Liver (tissue), 3 donors: Measurements from ENCODE around the gene TCTN1.

Experiments used
- CTCF ChIP-seq: fragments of 150-350 bp; IDR thresholded peaks from 2 replicates; pipeline ENCODE4 v1.5.1; 2017; ENCODE audit warnings: improper control_type of control experiment, low read depth, low read length; ENCODE audit not compliant: missing input control
- FOXA1 ChIP-seq: IDR thresholded peaks from 2 replicates; pipeline ENCODE4 v1.6.1; 2016; ENCODE audit warnings: antibody characterized with exemption
- GABPA ChIP-seq, 2 donors: IDR thresholded peaks in 1 of 2; conservative IDR thresholded peaks in 1 of 2; 2 replicates each; pipeline ENCODE4 v1.6.1; 2016; ENCODE audit warnings: antibody characterized with exemption in 2 of 2, mild to moderate bottlenecking in 1 of 2, moderate library complexity in 1 of 2
- JUND ChIP-seq, 2 donors: IDR thresholded peaks; 2 replicates each; pipeline ENCODE4 v1.6.1; 2016; ENCODE audit warnings: antibody characterized with exemption in 2 of 2
- RAD21 ChIP-seq, 2 donors: IDR thresholded peaks; 2 replicates each; pipeline ENCODE4 v1.6.1; 2016; ENCODE audit warnings: antibody characterized with exemption in 2 of 2, mild to moderate bottlenecking in 2 of 2
- YY1 ChIP-seq: IDR thresholded peaks from 2 replicates; pipeline ENCODE4 v1.6.1; 2016; ENCODE audit warnings: antibody characterized with exemption, mild to moderate bottlenecking
- TF ChIP-seq, protein P1 (sequence below): IDR thresholded peaks from 2 replicates; pipeline ENCODE4 v1.6.1; 2016; ENCODE audit warnings: antibody characterized with exemption
- TF ChIP-seq, protein P2 (sequence below): IDR thresholded peaks from 2 replicates; pipeline ENCODE4 v1.6.1; 2016; ENCODE audit warnings: antibody characterized with exemption
- donor health status: healthy.
- donor health status: healthy.

DNA sequence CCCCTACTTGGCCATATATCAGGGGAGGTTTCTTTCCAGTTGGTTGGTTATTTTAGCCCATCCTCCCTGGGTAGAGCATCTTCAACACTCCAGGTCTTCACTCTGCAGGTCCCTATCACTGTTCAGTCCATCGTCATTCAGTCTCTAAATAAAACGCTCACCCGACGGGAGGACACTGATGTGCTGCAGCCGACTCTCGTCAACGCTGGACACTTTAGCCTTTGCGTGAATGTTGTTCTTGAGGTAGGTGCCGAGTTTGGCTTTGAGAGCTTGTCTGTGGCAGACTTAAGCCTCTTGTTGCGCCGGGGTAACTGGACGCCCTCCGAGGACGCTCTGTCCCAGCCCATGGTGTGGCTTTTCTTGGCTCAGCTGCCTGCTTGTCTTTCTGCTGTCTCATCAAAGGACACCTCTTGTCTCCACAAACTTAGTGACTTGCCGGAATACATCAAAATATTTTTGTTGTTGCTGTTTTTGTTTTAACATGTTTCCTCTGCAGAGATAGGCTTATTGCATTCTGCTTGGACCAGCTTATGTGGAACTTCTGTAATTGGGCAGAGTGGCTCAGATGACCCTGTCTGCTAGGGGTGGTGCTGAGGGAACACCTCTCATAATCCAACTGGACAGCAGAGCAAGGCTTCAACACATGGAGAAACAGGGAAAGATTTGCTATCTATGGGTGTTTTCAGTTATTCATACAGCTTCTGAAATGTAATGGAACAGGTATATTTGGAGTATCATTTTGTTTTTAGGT, 26.5 kb downstream of the TCTN1 start:
- TF ChIP-seq, protein P1, sequence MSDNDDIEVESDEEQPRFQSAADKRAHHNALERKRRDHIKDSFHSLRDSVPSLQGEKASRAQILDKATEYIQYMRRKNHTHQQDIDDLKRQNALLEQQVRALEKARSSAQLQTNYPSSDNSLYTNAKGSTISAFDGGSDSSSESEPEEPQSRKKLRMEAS = no peak
- no peak for TF ChIP-seq CTCF
- TF ChIP-seq RAD21 (IDR thresholded peaks at IDR 0.05) = no peak
- no peak for TF ChIP-seq FOXA1
- TF ChIP-seq YY1 = no peak
- TF ChIP-seq GABPA (IDR thresholded peaks at IDR 0.05 in 1 of 2, conservative IDR thresholded peaks at IDR 0.05 in 1 of 2) = no peak
- TF ChIP-seq, protein P2, sequence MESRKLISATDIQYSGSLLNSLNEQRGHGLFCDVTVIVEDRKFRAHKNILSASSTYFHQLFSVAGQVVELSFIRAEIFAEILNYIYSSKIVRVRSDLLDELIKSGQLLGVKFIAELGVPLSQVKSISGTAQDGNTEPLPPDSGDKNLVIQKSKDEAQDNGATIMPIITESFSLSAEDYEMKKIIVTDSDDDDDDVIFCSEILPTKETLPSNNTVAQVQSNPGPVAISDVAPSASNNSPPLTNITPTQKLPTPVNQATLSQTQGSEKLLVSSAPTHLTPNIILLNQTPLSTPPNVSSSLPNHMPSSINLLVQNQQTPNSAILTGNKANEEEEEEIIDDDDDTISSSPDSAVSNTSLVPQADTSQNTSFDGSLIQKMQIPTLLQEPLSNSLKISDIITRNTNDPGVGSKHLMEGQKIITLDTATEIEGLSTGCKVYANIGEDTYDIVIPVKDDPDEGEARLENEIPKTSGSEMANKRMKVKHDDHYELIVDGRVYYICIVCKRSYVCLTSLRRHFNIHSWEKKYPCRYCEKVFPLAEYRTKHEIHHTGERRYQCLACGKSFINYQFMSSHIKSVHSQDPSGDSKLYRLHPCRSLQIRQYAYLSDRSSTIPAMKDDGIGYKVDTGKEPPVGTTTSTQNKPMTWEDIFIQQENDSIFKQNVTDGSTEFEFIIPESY = no peak
- no peak for TF ChIP-seq JUND (IDR thresholded peaks at IDR 0.05)
